ENCODE results near the gene GAB1. TPM values are rescaled to one million over a fixed set of nuclear protein-coding genes. Genes with fewer than 3 reads are reported as not detected.

The GAB1 gene
- total and polyA plus RNA-seq, 4 donors: 6.4 to 138 (median 22.6) TPM

Small RNA genes within 50 kb of the gene (small RNA-seq; reads per million reads assigned to genes)
- gene MIR3139 (ENCODE audit: low replicate concordance): not detected
- not detected for gene RF00019 (ENCODE audit: low replicate concordance)

Other genes with a start within 250 kb of the GAB1 start
- 10 to 100 TPM; 26.0 to 34.5 TPM for gene USP38, start 152.0 kb upstream of the GAB1 start, total RNA-seq
- 10 to 100 TPM in 1 of 2 donors, 1 to 10 TPM in 1; 6.1 to 11.5 TPM for gene USP38, start 152.0 kb upstream of the GAB1 start, polyA plus RNA-seq
- gene SMARCA5, start 176.8 kb downstream of the GAB1 start, total RNA-seq: 100 to 1,000 TPM in 1 of 2 donors, 10 to 100 TPM in 1; 47.1 to 241 TPM
- gene SMARCA5, start 176.8 kb downstream of the GAB1 start, polyA plus RNA-seq: 10 to 100 TPM; 17.4 to 20.0 TPM

Data from lung (tissue), 5 donors.